Memory B cell (primary cell): Measurements from ENCODE around the gene CORO1C.

ENCODE experiments used
- ATAC-seq: fragments of 150-1000 bp; cut with Tn5 transposase; 2 replicates; pipeline ENCODE4 v1.10.0; 2021; ENCODE audit warnings: low read depth, mild to moderate bottlenecking, moderate library complexity
- DNase-seq, 2 donors: peaks; one replicate each; pipeline ENCODE4 v3.0.0; 2022; ENCODE audit warnings: low spot score in 2 of 2
- H3K27ac Mint-ChIP-seq: one replicate; pipeline ENCODE4 v1.8.0; 2022; ENCODE audit warnings: mild to moderate bottlenecking, moderate library complexity, mixed read lengths
- H3K27me3 Mint-ChIP-seq: one replicate; pipeline ENCODE4 v1.8.0; 2022; ENCODE audit warnings: mixed read lengths
- H3K36me3 Mint-ChIP-seq: one replicate; pipeline ENCODE4 v1.8.0; 2022; ENCODE audit warnings: mild to moderate bottlenecking, mixed read lengths
- H3K4me1 Mint-ChIP-seq: one replicate; pipeline ENCODE4 v1.8.0; 2022; ENCODE audit warnings: mixed read lengths
- H3K4me3 Mint-ChIP-seq: one replicate; pipeline ENCODE4 v1.8.0; 2022; ENCODE audit warnings: mild to moderate bottlenecking, moderate library complexity, mixed read lengths
- H3K9me3 Mint-ChIP-seq: one replicate; pipeline ENCODE4 v1.8.0; 2022; ENCODE audit warnings: mixed read lengths

The CORO1C gene

GRCh38 chr12:108727161-108727560 lies 4.2 kb downstream of the CORO1C start:
- Mint-ChIP-seq H3K4me3 (no peak overlapping the region), H3K27ac (peak overlapping the region; percentile 79), H3K36me3 (no peaks in the 10 kb centered on the region), H3K4me1 (peaks cover 54% of the 10 kb centered on the region), H3K9me3 (no peaks in the 10 kb centered on the region), H3K27me3 (no peaks in the 10 kb centered on the region)
- no peak for ATAC-seq
- no peak for DNase-seq

- no peaks in the 10 kb centered on the region for H3K9me3 Mint-ChIP-seq
- H3K4me3 Mint-ChIP-seq: no peak overlapping the region
- no peaks in the 10 kb centered on the region for H3K27me3 Mint-ChIP-seq
- no peaks in the 10 kb centered on the region for H3K36me3 Mint-ChIP-seq
- ATAC-seq (no peak), DNase-seq (no peak)
- H3K4me1 Mint-ChIP-seq: peaks cover 55% of the 10 kb centered on the region
- peak overlapping the region; percentile 73 for H3K27ac Mint-ChIP-seq
These were observed 6.5 kb downstream of the CORO1C start for GRCh38 chr12:108724890-108725151.

DNA sequence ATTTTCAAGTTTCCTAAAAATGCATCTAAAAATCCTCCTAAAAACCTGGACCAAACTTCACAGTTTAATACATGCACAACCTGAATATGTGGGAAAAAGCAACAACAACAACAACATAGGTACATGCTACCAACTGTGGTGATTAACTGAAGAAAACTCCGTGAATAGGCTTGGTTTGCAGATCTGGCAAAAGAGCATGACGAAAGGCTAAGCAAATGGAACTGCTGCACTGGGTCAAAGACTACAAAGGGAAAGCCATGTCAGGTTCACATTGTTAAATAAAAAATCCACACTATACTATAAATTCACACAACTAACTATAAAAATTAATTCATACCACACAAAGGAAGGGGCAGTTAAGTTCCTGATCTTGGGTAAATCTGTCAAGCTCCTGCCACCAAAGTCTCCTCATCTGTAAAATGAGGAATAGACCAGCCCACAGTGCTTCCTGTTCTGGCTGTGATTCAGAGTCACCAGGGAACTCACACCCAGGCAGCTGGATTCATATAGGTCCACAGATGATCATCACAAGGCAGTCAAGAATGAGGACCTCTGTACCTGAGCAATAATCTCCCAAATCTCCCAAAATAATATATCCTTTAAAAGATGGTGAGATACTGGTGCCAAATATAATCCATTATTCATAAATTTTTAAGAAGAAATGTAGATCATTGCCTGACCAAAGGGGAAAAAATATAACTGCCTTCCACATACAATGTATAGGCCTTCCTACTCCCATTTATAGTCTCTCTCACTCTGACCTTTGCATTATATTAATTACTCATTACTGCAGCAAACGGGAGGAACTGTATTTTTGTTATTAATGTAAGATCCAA lies 7.0 kb downstream of the CORO1C start:
- Mint-ChIP-seq H3K27me3 (no peaks in the 10 kb centered on the region), H3K4me1 (peaks cover 51% of the 10 kb centered on the region), H3K36me3 (no peaks in the 10 kb centered on the region), H3K9me3 (no peaks in the 10 kb centered on the region), H3K4me3 (no peak overlapping the region), H3K27ac (peak overlapping the region; percentile 73)
- no peak for DNase-seq
- peak; percentile 77 for ATAC-seq

DNA sequence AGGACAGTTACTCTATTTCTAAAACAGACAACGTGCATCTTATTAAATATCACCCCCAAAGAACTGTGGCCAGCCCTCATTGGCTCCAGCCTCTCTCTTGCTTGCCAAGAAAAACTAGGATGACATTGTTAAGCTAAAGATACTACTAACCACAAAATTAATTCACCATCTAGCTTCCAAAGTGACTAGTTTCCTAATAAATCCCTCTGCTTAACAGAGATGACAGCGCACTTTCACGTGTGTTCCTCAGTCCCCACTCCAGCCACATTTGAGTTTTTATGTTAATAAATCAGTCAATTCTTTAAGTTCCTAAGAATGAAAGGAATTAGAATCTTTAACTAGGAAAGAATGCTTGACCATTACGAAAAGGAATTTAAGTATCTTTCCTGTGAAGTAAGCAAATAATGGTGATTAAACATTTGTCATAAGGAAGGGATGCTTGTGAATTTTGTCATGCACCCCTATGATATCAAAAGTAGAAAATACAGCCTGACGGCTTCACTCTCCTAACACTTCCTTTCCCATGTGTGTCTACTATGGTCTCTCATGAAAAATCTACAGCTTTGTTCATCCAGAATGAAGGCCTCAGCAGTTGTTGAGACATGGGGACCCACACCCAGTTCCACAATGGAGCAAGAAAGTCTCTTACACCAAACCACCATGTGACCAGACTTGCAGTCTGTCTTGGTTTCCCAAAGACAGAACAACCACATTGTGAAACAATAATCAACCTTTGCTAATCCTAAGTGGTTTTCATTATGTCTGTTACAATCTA lies 8.1 kb downstream of the CORO1C start:
- Mint-ChIP-seq H3K36me3 (no peaks in the 10 kb centered on the region), H3K4me1 (peaks cover 52% of the 10 kb centered on the region), H3K9me3 (no peaks in the 10 kb centered on the region), H3K27ac (peak overlapping the region; percentile 58), H3K4me3 (no peak overlapping the region), H3K27me3 (no peaks in the 10 kb centered on the region)
- DNase-seq (no peak), ATAC-seq (no peak)

GRCh38 chr12:108722463-108722862 lies 8.9 kb downstream of the CORO1C start:
- H3K4me3 Mint-ChIP-seq: no peak overlapping the region
- H3K27me3 Mint-ChIP-seq: no peaks in the 10 kb centered on the region
- H3K4me1 Mint-ChIP-seq: peaks cover 51% of the 10 kb centered on the region
- peak overlapping the region; percentile 58 for H3K27ac Mint-ChIP-seq
- DNase-seq (no peak), ATAC-seq (no peak)
- no peaks in the 10 kb centered on the region for H3K36me3 Mint-ChIP-seq
- no peaks in the 10 kb centered on the region for H3K9me3 Mint-ChIP-seq

DNA sequence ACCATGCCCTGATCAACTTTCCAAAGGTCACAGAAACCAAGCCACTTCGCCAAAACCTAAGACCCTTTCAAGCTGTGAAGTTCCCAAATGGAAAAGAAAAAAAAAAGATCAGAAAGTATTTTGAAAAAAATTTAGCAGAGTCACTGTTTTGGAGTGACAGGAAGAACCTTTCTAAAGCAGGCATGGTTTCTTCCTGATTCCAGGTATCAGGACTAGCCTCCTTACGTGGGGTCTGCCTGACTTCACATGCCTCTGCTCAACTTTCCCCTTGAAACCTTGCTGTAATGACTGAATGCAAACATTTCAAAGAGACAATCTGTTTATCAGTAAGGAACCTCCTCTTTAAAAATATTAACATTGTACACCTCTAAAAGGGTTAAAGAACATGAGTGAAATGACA lies 9.5 kb downstream of the CORO1C start:
- H3K27me3 Mint-ChIP-seq: no peaks in the 10 kb centered on the region
- peaks cover 50% of the 10 kb centered on the region for H3K4me1 Mint-ChIP-seq
- ATAC-seq: no peak
- no peak overlapping the region for H3K4me3 Mint-ChIP-seq
- no peaks in the 10 kb centered on the region for H3K9me3 Mint-ChIP-seq
- H3K36me3 Mint-ChIP-seq: peaks cover 6% of the 10 kb centered on the region
- H3K27ac Mint-ChIP-seq: no peak overlapping the region
- DNase-seq: no peak

DNA sequence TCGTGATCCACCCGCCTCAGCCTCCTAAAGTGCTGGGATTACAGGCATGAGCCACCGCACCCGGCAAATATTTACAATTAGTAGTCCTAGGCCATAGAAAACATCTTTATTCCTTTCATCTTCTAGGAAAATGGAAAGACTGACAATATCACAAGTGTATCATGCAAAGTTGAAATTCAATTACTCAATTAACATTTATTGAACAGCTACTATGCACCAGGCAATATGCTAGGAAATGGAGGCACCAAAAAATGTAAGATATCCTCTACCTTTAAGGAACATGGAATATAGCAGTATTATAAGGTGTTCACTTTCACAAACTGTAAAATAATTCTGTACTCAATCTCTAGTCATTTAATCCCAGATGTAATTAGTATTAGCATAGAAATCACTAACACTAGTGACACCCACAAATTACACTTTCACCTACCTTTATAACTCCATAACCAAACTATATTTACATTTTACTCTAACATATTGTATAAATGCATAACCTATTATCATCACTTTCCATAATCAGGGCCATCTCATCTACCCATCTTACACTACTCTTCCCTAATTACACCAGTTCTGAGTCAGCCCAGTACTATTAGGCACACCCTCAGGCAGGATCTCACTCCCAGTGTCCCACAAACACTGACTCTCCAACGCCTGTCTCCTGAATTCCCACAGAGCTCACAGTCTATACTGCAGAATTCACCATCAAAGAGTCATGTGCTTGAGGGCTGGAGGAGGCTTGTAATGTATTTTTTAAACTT lies 10.4 kb downstream of the CORO1C start:
- no peak for DNase-seq
- Mint-ChIP-seq H3K4me1 (peaks cover 55% of the 10 kb centered on the region), H3K36me3 (peaks cover 9% of the 10 kb centered on the region), H3K9me3 (no peaks in the 10 kb centered on the region), H3K27ac (peak overlapping the region; percentile 11), H3K4me3 (no peak overlapping the region), H3K27me3 (no peaks in the 10 kb centered on the region)
- ATAC-seq: no peak

DNA sequence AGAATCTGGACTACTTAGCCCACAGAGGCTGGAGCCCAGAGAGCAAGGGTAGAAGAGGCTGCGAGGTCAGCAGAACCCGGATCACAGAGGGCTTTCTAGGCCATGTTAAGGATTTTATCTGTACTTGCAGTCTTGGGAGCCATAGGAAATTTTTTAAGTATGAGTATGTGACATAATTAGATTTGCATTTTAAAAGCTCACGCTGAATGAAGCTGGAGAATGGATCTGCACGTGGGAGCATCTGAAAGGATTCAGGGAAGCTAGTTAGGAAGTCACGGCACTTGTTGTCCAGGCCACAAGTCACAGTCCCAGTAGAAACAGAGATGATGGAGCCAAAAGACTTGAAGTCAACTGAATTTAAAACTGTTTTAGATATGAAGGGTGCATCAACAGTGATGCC lies 14.1 kb downstream of the CORO1C start:
- no peak for DNase-seq
- Mint-ChIP-seq H3K36me3 (peaks cover 9% of the 10 kb centered on the region), H3K27ac (peak overlapping the region; percentile 45), H3K9me3 (no peaks in the 10 kb centered on the region), H3K4me1 (peaks cover 51% of the 10 kb centered on the region), H3K4me3 (no peak overlapping the region), H3K27me3 (no peaks in the 10 kb centered on the region)
- no peak for ATAC-seq

DNA sequence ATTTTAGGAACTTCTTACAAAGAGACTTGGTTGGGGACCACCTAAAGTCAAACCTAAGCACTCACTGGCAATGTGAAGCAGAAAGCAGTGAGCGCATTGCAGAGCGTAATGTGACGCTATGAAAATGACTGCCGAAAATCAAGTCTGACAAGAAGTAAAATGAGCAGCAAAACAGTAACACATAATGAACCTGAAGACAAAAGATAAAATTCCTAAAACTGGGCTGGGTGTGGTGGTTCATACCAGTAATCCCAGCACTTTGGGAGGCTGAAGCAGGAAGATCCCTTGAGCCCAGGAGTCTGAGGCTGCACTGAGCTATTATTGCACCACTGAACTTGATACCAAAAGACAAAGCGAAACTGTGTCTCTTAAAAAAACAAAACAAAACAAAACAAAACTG lies 16.5 kb downstream of the CORO1C start:
- H3K36me3 Mint-ChIP-seq: peaks cover 9% of the 10 kb centered on the region
- peaks cover 49% of the 10 kb centered on the region for H3K4me1 Mint-ChIP-seq
- ATAC-seq: no peak
- no peaks in the 10 kb centered on the region for H3K27me3 Mint-ChIP-seq
- peak overlapping the region; percentile 62 for H3K27ac Mint-ChIP-seq
- peak overlapping the region; percentile 43 for H3K4me3 Mint-ChIP-seq
- no peaks in the 10 kb centered on the region for H3K9me3 Mint-ChIP-seq
- DNase-seq: no peak

DNA sequence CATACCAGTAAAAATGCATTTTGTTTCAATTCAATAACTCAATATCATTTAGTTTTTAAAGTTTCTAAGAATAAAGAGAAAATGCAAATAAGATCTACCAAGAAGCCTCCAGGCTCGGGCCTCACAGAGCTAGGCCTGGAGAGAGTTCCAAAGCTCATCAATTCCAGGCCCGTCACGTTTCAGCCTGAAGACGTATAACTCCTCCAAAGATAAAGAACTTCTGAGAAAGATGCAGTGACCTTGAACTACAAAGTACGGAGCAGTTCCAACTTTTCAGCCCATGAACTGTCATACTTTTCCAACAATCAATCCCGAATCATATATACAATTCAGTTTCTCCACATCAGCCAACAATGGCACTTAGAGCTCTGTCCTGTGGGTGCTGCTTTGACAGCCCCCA lies 17.8 kb downstream of the CORO1C start:
- Mint-ChIP-seq H3K36me3 (peaks cover 9% of the 10 kb centered on the region), H3K27me3 (no peaks in the 10 kb centered on the region), H3K4me1 (peaks cover 44% of the 10 kb centered on the region), H3K4me3 (no peak overlapping the region), H3K27ac (peak overlapping the region; percentile 62), H3K9me3 (no peaks in the 10 kb centered on the region)
- no peak for DNase-seq
- ATAC-seq: no peak

DNA sequence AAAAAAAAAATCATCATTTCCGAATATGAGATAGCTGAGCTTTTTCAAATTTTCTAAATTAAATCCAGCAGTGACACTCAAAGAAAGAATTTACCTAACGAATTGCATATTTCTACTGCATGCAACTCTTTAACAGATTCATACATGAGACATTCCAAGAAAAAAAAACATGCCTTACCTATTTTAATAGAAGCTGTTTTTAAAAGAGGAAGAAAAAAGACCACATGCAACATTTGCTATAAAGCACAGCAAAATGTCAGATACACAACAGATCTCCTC lies 18.5 kb downstream of the CORO1C start:
- Mint-ChIP-seq H3K4me1 (peaks cover 44% of the 10 kb centered on the region), H3K4me3 (no peak overlapping the region), H3K36me3 (peaks cover 9% of the 10 kb centered on the region), H3K9me3 (no peaks in the 10 kb centered on the region), H3K27me3 (no peaks in the 10 kb centered on the region), H3K27ac (no peak overlapping the region)
- no peak for ATAC-seq
- no peak for DNase-seq

- peak; percentile 75 for ATAC-seq
- H3K27me3 Mint-ChIP-seq: no peaks in the 10 kb centered on the region
- H3K4me3 Mint-ChIP-seq: peak overlapping the region; percentile 71
- no peak for DNase-seq
- peak overlapping the region; percentile 31 for H3K27ac Mint-ChIP-seq
- H3K36me3 Mint-ChIP-seq: peaks cover 9% of the 10 kb centered on the region
- peaks cover 45% of the 10 kb centered on the region for H3K4me1 Mint-ChIP-seq
- no peaks in the 10 kb centered on the region for H3K9me3 Mint-ChIP-seq
These were observed 19.0 kb downstream of the CORO1C start for GRCh38 chr12:108712165-108712924.

DNA sequence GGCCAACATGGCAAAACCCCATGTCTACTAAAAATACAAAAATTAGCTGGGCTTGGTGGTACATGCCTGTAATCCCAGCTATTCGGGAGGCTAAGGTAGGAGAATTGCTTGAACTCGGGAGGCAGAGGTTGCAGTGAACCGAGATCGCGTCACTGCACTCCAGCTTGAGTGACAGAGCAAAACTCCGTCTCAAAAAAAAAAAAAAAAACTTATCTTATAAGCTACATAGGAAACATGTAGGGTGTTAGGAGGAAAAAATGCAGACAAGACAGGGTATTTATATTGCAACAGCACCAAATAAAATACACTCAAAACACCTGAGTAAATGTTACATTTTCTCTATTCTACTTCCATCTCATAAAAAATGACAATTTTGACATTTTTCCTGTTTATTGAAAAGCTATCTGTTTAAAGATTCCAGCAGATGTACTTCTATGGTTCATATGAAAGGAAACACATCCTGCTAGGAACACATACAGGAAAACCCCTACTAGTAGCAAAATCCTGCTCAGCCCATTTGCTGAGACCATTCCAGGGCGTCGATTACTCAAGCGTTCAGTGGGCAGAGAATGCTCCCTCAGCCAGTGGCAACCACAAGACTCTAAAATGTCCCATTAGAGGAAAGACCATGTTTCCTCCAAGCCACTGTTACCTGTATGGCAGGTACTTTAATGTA lies 19.7 kb downstream of the CORO1C start:
- H3K27ac Mint-ChIP-seq: peak overlapping the region; percentile 31
- H3K4me3 Mint-ChIP-seq: no peak overlapping the region
- H3K36me3 Mint-ChIP-seq: peaks cover 2% of the 10 kb centered on the region
- no peaks in the 10 kb centered on the region for H3K9me3 Mint-ChIP-seq
- no peak for DNase-seq
- H3K27me3 Mint-ChIP-seq: no peaks in the 10 kb centered on the region
- no peak for ATAC-seq
- peaks cover 39% of the 10 kb centered on the region for H3K4me1 Mint-ChIP-seq
